ENCODE results near the gene MYCBP2.

The MYCBP2 gene

GRCh38 chr13:77190349-77190958, 136.4 kb downstream of the MYCBP2 start:
- DNase-seq: no peak

- no peak for DNase-seq
These were observed 141.2 kb downstream of the MYCBP2 start for GRCh38 chr13:77185721-77186120.

GRCh38 chr13:77184455-77184854, 142.4 kb downstream of the MYCBP2 start:
- peak; percentile 35 to 59 for DNase-seq

GRCh38 chr13:77180011-77180410, 146.9 kb downstream of the MYCBP2 start:
- no peak for DNase-seq

- DNase-seq: no peak
These were observed 149.2 kb downstream of the MYCBP2 start for GRCh38 chr13:77177646-77178045.

- DNase-seq: no peak
These were observed 150.5 kb downstream of the MYCBP2 start for GRCh38 chr13:77176350-77176749.

GRCh38 chr13:77172650-77173049, 154.2 kb downstream of the MYCBP2 start:
- no peak for DNase-seq

GRCh38 chr13:77171451-77171850, 155.4 kb downstream of the MYCBP2 start:
- DNase-seq: no peak

- no peak for DNase-seq
These were observed 158.7 kb downstream of the MYCBP2 start for GRCh38 chr13:77168237-77168636.

- DNase-seq: no peak
These were observed 176.2 kb downstream of the MYCBP2 start for GRCh38 chr13:77150651-77151050.

- DNase-seq: no peak
These were observed 183.5 kb downstream of the MYCBP2 start for GRCh38 chr13:77143431-77143830.

- DNase-seq: no peak
These were observed 187.6 kb downstream of the MYCBP2 start for GRCh38 chr13:77139306-77139705.

GRCh38 chr13:77138813-77139212, 188.1 kb downstream of the MYCBP2 start:
- DNase-seq: no peak

- DNase-seq: no peak
These were observed 189.9 kb downstream of the MYCBP2 start for GRCh38 chr13:77136902-77137420.

- DNase-seq: no peak
These were observed 202.5 kb downstream of the MYCBP2 start for GRCh38 chr13:77124423-77124822.

GRCh38 chr13:77118134-77118533, 208.8 kb downstream of the MYCBP2 start:
- no peak for DNase-seq

- DNase-seq: no peak
These were observed 212.6 kb downstream of the MYCBP2 start for GRCh38 chr13:77114271-77114670.

GRCh38 chr13:77113496-77113895, 213.4 kb downstream of the MYCBP2 start:
- no peak for DNase-seq

- no peak for DNase-seq
These were observed 221.8 kb downstream of the MYCBP2 start for GRCh38 chr13:77105051-77105450.

- no peak for DNase-seq
These were observed 227.5 kb downstream of the MYCBP2 start for GRCh38 chr13:77099415-77099814.

- no peak for DNase-seq
These were observed 231.6 kb downstream of the MYCBP2 start for GRCh38 chr13:77095288-77095687.

- DNase-seq: no peak
These were observed 232.1 kb downstream of the MYCBP2 start for GRCh38 chr13:77094773-77095172.

GRCh38 chr13:77093735-77094134, 233.2 kb downstream of the MYCBP2 start:
- DNase-seq: no peak

GRCh38 chr13:77084755-77085154, 242.1 kb downstream of the MYCBP2 start:
- no peak for DNase-seq

- no peak for DNase-seq
These were observed 246.9 kb downstream of the MYCBP2 start for GRCh38 chr13:77079902-77080413.

All from activated T-cell treated with anti-CD3 and anti-CD28 coated beads, Interleukin-2, amount 50 U/mL, for 48 hours (primary cell).